ENCODE measurements around the gene OAF. TPM values are rescaled to one million over a fixed set of nuclear protein-coding genes. Genes with fewer than 3 reads are reported as not detected.

OAF gene
- total RNA-seq, 2 donors from 2014 or later = 26.3 to 45.1 TPM

GRCh38 chr11:120186774-120187591, 23.8 kb upstream of the OAF start:
- TF ChIP-seq, protein P1, sequence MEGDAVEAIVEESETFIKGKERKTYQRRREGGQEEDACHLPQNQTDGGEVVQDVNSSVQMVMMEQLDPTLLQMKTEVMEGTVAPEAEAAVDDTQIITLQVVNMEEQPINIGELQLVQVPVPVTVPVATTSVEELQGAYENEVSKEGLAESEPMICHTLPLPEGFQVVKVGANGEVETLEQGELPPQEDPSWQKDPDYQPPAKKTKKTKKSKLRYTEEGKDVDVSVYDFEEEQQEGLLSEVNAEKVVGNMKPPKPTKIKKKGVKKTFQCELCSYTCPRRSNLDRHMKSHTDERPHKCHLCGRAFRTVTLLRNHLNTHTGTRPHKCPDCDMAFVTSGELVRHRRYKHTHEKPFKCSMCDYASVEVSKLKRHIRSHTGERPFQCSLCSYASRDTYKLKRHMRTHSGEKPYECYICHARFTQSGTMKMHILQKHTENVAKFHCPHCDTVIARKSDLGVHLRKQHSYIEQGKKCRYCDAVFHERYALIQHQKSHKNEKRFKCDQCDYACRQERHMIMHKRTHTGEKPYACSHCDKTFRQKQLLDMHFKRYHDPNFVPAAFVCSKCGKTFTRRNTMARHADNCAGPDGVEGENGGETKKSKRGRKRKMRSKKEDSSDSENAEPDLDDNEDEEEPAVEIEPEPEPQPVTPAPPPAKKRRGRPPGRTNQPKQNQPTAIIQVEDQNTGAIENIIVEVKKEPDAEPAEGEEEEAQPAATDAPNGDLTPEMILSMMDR (IDR thresholded peaks at IDR 0.05) = no peak
- Histone ChIP-seq H3K4me3 (no peak overlapping the region), H3K4me1 (ENCODE audit: control insufficient read depth in 1 of 2, low read depth in 2 of 2) (no peaks in the 10 kb centered on the region), H3K36me3 (no peaks in the 10 kb centered on the region), H3K27ac (no peak overlapping the region), H3K9me3 (no peaks in the 10 kb centered on the region), H3K27me3 (replicated peaks; ENCODE audit: insufficient read depth) (no peaks in the 10 kb centered on the region)
- no peak for DNase-seq (ENCODE audit: low spot score)
- no peak for ATAC-seq (ENCODE audit: insufficient number of reproducible peaks, low FRiP score, low read depth)

DNA sequence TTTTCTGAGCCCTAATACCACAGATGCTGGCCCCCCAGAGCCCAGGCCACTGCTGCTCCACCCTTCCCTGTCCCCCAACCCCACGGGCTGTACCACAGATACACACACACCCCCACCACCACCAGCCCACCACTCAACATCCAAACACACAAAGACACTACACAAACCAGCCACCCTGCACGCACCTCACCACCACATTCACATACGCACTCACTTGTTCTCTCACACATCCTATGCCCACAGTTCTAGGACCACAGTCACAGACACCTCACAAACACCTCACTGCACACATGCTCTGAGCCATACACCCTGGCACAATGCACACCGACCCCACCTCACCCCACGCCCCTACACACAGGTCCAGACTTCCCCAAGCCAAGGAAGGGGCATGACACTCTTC, 22.5 kb upstream of the OAF start:
- no peak overlapping the region for H3K27ac ChIP-seq
- DNase-seq (ENCODE audit: low spot score) (no peak), ATAC-seq (ENCODE audit: insufficient number of reproducible peaks, low FRiP score, low read depth) (no peak)
- H3K36me3 ChIP-seq = no peaks in the 10 kb centered on the region
- no peak overlapping the region for H3K4me3 ChIP-seq
- no peaks in the 10 kb centered on the region for H3K4me1 ChIP-seq (ENCODE audit: control insufficient read depth in 1 of 2, low read depth in 2 of 2)
- TF ChIP-seq, protein P1 (IDR thresholded peaks at IDR 0.05) = no peak
- H3K9me3 ChIP-seq = no peaks in the 10 kb centered on the region
- H3K27me3 ChIP-seq (replicated peaks; ENCODE audit: insufficient read depth) = no peaks in the 10 kb centered on the region

GRCh38 chr11:120188811-120189455, 21.9 kb upstream of the OAF start:
- Histone ChIP-seq H3K36me3 (no peaks in the 10 kb centered on the region), H3K9me3 (no peaks in the 10 kb centered on the region), H3K27me3 (replicated peaks; ENCODE audit: insufficient read depth) (no peaks in the 10 kb centered on the region), H3K27ac (no peak overlapping the region), H3K4me3 (no peak overlapping the region), H3K4me1 (ENCODE audit: control insufficient read depth in 1 of 2, low read depth in 2 of 2) (no peaks in the 10 kb centered on the region)
- ATAC-seq (ENCODE audit: insufficient number of reproducible peaks, low FRiP score, low read depth) = no peak
- TF ChIP-seq, protein P1 (IDR thresholded peaks at IDR 0.05) = no peak
- no peak for DNase-seq (ENCODE audit: low spot score)

DNA sequence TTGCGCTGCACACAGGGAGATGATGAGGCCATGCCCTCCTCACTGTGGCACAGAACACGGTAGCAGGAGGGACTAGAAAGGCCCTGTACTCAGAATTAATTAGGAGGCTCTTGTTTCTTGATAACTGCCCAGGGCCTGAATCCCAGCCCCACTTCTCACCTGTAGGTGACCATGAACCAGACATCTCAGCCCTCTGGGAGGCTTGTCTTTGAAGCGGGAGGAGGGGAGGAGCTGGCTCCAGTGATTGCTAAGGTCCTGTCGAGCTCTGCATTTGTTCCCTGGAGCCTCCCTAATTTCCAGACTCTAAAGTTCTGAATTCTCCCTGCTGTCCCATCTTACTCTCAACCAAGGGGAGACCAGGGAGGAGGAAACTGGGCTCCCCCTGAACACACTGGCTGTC, 19.8 kb upstream of the OAF start:
- DNase-seq (ENCODE audit: low spot score) (no peak), ATAC-seq (ENCODE audit: insufficient number of reproducible peaks, low FRiP score, low read depth) (no peak)
- Histone ChIP-seq H3K36me3 (no peaks in the 10 kb centered on the region), H3K9me3 (no peaks in the 10 kb centered on the region), H3K27ac (no peak overlapping the region), H3K27me3 (replicated peaks; ENCODE audit: insufficient read depth) (no peaks in the 10 kb centered on the region), H3K4me3 (no peak overlapping the region), H3K4me1 (ENCODE audit: control insufficient read depth in 1 of 2, low read depth in 2 of 2) (no peaks in the 10 kb centered on the region)
- TF ChIP-seq, protein P1 (IDR thresholded peaks at IDR 0.05) = no peak

GRCh38 chr11:120192831-120193625, 17.8 kb upstream of the OAF start:
- DNase-seq (ENCODE audit: low spot score) (no peak), ATAC-seq (ENCODE audit: insufficient number of reproducible peaks, low FRiP score, low read depth) (no peak)
- no peaks in the 10 kb centered on the region for H3K9me3 ChIP-seq
- no peaks in the 10 kb centered on the region for H3K4me1 ChIP-seq (ENCODE audit: control insufficient read depth in 1 of 2, low read depth in 2 of 2)
- TF ChIP-seq, protein P1 (IDR thresholded peaks at IDR 0.05) = no peak
- H3K36me3 ChIP-seq = no peaks in the 10 kb centered on the region
- H3K4me3 ChIP-seq = no peak overlapping the region
- H3K27me3 ChIP-seq (replicated peaks; ENCODE audit: insufficient read depth) = no peaks in the 10 kb centered on the region
- no peak overlapping the region for H3K27ac ChIP-seq
